OCI-LY7 (cell line): ENCODE data around the gene PPP6C. TPM values are rescaled to one million over a fixed set of nuclear protein-coding genes. Genes with fewer than 3 reads are reported as not detected.

ENCODE experiments used
- BruUV-seq: library from RNA; stranded (reverse); fragments of 400-500 nt; replicated peaks from 2 replicates; lab custom pipeline; 2021; lab: Mats Ljungman, UMichigan
- CTCF ChIA-PET: fragments of 300-600 bp; sonication (Branson Sonifier 250); formaldehyde crosslinking; loops from one replicate; lab custom pipeline; 2022; ENCODE audit warnings: antibody characterized with exemption; ENCODE audit not compliant: unreplicated experiment; lab: Charles Lee
- POLR2A ChIA-PET: fragments of 300-600 bp; sonication (Branson Sonifier 250); formaldehyde crosslinking; loops from one replicate; lab custom pipeline; 2022; ENCODE audit warnings: antibody characterized with exemption; lab: Charles Lee
- DNase-seq: peaks from one replicate; pipeline ENCODE4 v3.0.0-alpha.2; 2015; ENCODE audit warnings: low spot score
- H2AFZ ChIP-seq: fragments of 200-600 bp; sonication (generic), shearing (Covaris generic); 2 replicates; pipeline ENCODE4 v1.6.1; 2014; ENCODE audit warnings: mild to moderate bottlenecking, antibody characterized with exemption, low read length, moderate library complexity
- H3K27ac ChIP-seq: fragments of 200-600 bp; sonication (generic); 2 replicates; pipeline ENCODE4 v1.5.1; 2014; ENCODE audit warnings: mixed run types, low read depth, mild to moderate bottlenecking, moderate library complexity, low read length, inconsistent platforms; ENCODE audit not compliant: poor library complexity, severe bottlenecking
- H3K36me3 ChIP-seq: fragments of 200-600 bp; sonication (generic); 2 replicates; pipeline ENCODE4 v1.6.1; 2014; ENCODE audit warnings: mild to moderate bottlenecking, antibody characterized with exemption, low read length, moderate library complexity, mixed read lengths; ENCODE audit not compliant: insufficient read depth
- H3K4me1 ChIP-seq: fragments of 200-600 bp; sonication (generic); 2 replicates; pipeline ENCODE4 v1.5.1; 2014; ENCODE audit warnings: mild to moderate bottlenecking, low read length; ENCODE audit not compliant: insufficient read depth, poor library complexity, severe bottlenecking
- H3K4me2 ChIP-seq: fragments of 200-600 bp; sonication (generic); 2 replicates; pipeline ENCODE4 v1.6.1; 2014; ENCODE audit warnings: mild to moderate bottlenecking, low read length
- H3K4me3 ChIP-seq: fragments of 200-600 bp; sonication (generic); 2 replicates; pipeline ENCODE4 v1.5.1; 2014; ENCODE audit warnings: mild to moderate bottlenecking, low read depth, low read length; ENCODE audit not compliant: poor library complexity, severe bottlenecking
- H3K79me2 ChIP-seq: fragments of 200-600 bp; sonication (generic); 2 replicates; pipeline ENCODE4 v1.6.1; 2016; ENCODE audit warnings: low read depth, mild to moderate bottlenecking, low read length, moderate library complexity, mixed read lengths; ENCODE audit not compliant: insufficient read depth
- H3K9me2 ChIP-seq: fragments of 200-600 bp; sonication (generic); 2 replicates; pipeline ENCODE4 v1.6.1; 2016; ENCODE audit warnings: mild to moderate bottlenecking, low read length, mixed read lengths; ENCODE audit not compliant: insufficient read depth
- H3K9me3 ChIP-seq: fragments of 200-600 bp; sonication (generic); 2 replicates; pipeline ENCODE4 v1.6.1; 2014; ENCODE audit warnings: mild to moderate bottlenecking, mixed run types, low read length, mixed read lengths
- H4K20me1 ChIP-seq: fragments of 200-600 bp; sonication (generic); 2 replicates; pipeline ENCODE4 v1.6.1; 2014; ENCODE audit warnings: mild to moderate bottlenecking, antibody characterized with exemption, low read length, moderate library complexity, mixed read lengths; ENCODE audit not compliant: insufficient read depth
- CTCF ChIP-seq: fragments of 200-600 bp; sonication (generic); conservative IDR thresholded peaks from 2 replicates; pipeline ENCODE4 v1.5.1; 2014; ENCODE audit warnings: mild to moderate bottlenecking, antibody characterized with exemption, low read length, moderate library complexity, mixed read lengths
- EZH2phosphoT487 ChIP-seq: fragments of 200-600 bp; sonication (generic); IDR thresholded peaks from 2 replicates; pipeline ENCODE4 v1.6.1; 2018; ENCODE audit warnings: low read depth, borderline replicate concordance, mild to moderate bottlenecking, mixed run types, antibody characterized with exemption, low read length, moderate library complexity, mixed read lengths
- intact Hi-C: fragments of 100-400 bp; cut with micrococcal nuclease; formaldehyde crosslinking; loops from one replicate; pipeline ENCODE4 v1.10.0; 2022; ENCODE audit not compliant: unreplicated experiment
- total RNA-seq, 2 experiments: library from RNA; depleted of rRNA in 1 of 2; stranded (reverse); fragments of >200 nt in 1 of 2; shearing (Covaris generic) in 1 of 2; gene quantifications; 2 replicates each; pipeline ENCODE4 v1.2.3, GENCODE V29; 2014 to 2022

Gene PPP6C
- total RNA-seq, 2 experiments from 2014 or later: 21.4 to 55.1 TPM

- CTCF ChIA-PET: no interaction called here
Observed at GRCh38 chr9:125100822-125101221, 88.8 kb downstream of the PPP6C start.

GRCh38 chr9:125099816-125100215 is 89.8 kb downstream of the PPP6C start:
- BruUV-seq: no TSS peak
- Histone ChIP-seq H3K4me1 (peaks cover 11% of the 10 kb centered on the region), H3K9me2 (no peaks in the 10 kb centered on the region), H3K4me3 (no peak overlapping the region), H2AFZ (no peak overlapping the region), H3K27ac (no peak overlapping the region), H3K4me2 (no peak overlapping the region), H3K9me3 (peaks cover 10% of the 10 kb centered on the region), H3K79me2 (no peaks in the 10 kb centered on the region), H4K20me1 (no peaks in the 10 kb centered on the region), H3K36me3 (peaks cover 19% of the 10 kb centered on the region)
- intact Hi-C loops: no loop called here
- ChIA-PET CTCF (interaction anchor here (0.5 kb wide), 1 partner anchor 12 kb away, joined by 3 read pairs; no protein-coding TSS in a partner anchor), POLR2A (interaction anchor here (1.6 kb wide), 1 partner anchor 133 kb away, joined by 4 read pairs; no protein-coding TSS in a partner anchor)
- DNase-seq: no peak
- TF ChIP-seq EZH2phosphoT487 (no peak), CTCF (no peak)

More at GRCh38 chr9:125100822-125101221, 88.8 kb downstream of the PPP6C start:
- Histone ChIP-seq H4K20me1 (no peaks in the 10 kb centered on the region), H2AFZ (no peak overlapping the region), H3K4me2 (no peak overlapping the region), H3K9me3 (peaks cover 10% of the 10 kb centered on the region), H3K9me2 (no peaks in the 10 kb centered on the region), H3K36me3 (peaks cover 8% of the 10 kb centered on the region), H3K27ac (no peak overlapping the region), H3K4me3 (no peak overlapping the region), H3K4me1 (peaks cover 20% of the 10 kb centered on the region), H3K79me2 (no peaks in the 10 kb centered on the region)
- TF ChIP-seq CTCF (no peak), EZH2phosphoT487 (no peak)
- DNase-seq: no peak
- intact Hi-C loops: no loop called here
- no TSS peak for BruUV-seq
- POLR2A ChIA-PET: interaction anchor here (0.6 to 1.6 kb wide), 3 partner anchors 30 to 174 kb away, joined by 3 to 4 read pairs (median 4); no protein-coding TSS in a partner anchor

Other genes starting within 250 kb of the PPP6C start
- 15.1 and 19.2 TPM in 2 replicates for gene GOLGA1, start 248.7 kb downstream of the PPP6C start, total RNA-seq (2014; rRNA removed; shearing (Covaris generic))
- 17.4 and 19.0 TPM in 2 replicates for gene GOLGA1, start 248.7 kb downstream of the PPP6C start, total RNA-seq (2022)
- gene SCAI, start 46.3 kb downstream of the PPP6C start, total RNA-seq (2014; rRNA removed; shearing (Covaris generic)): 23.8 and 25.0 TPM in 2 replicates
- gene SCAI, start 46.3 kb downstream of the PPP6C start, total RNA-seq (2022): 21.5 and 25.4 TPM in 2 replicates
- 16.2 and 27.0 TPM in 2 replicates for gene RABEPK, start 10.7 kb upstream of the PPP6C start, total RNA-seq (2014; rRNA removed; shearing (Covaris generic))
- 22.9 and 23.9 TPM in 2 replicates for gene RABEPK, start 10.7 kb upstream of the PPP6C start, total RNA-seq (2022)
- gene HSPA5, start 51.5 kb upstream of the PPP6C start, total RNA-seq (2014; rRNA removed; shearing (Covaris generic)): 49.0 and 52.1 TPM in 2 replicates
- gene HSPA5, start 51.5 kb upstream of the PPP6C start, total RNA-seq (2022): 115 and 150 TPM in 2 replicates
- gene GAPVD1, start 72.0 kb upstream of the PPP6C start, total RNA-seq (2014; rRNA removed; shearing (Covaris generic)): 29.6 and 36.0 TPM in 2 replicates
- gene GAPVD1, start 72.0 kb upstream of the PPP6C start, total RNA-seq (2022): 41.1 and 44.5 TPM in 2 replicates